H1 (cell line): Measurements from ENCODE around the gene MLYCD. TPM values are rescaled to one million over a fixed set of nuclear protein-coding genes. Genes with fewer than 3 reads are reported as not detected.

Experiments used
- CTCF ChIA-PET: fragments of 300-600 bp; sonication (Branson Sonifier 250); formaldehyde crosslinking; loops from one replicate; lab custom pipeline; 2021; ENCODE audit not compliant: partially characterized antibody; lab: Charles Lee
- POLR2A ChIA-PET: fragments of 300-600 bp; sonication (Branson Sonifier 250); formaldehyde crosslinking; loops from one replicate; lab custom pipeline; 2021; ENCODE audit warnings: inconsistent platforms; ENCODE audit not compliant: partially characterized antibody; lab: Charles Lee
- DNase-seq, 2 experiments: peaks; one replicate each; pipeline versions ENCODE4 v3.0.0 to v3.0.0-alpha.2; 2010 to 2022; ENCODE audit warnings: low spot score in 2 of 2, low read depth in 1 of 2, mixed read lengths in 1 of 2
- FAIRE-seq: peaks from 2 replicates; lab custom pipeline; 2011; peaks lifted over from hg19 to GRCh38; lab: Jason Lieb, UNC
- H2AFZ ChIP-seq: 2 replicates; pipeline ENCODE4 v1.8.1; 2012; ENCODE audit warnings: low read length, inconsistent platforms
- H2AK5ac ChIP-seq: 2 replicates; pipeline ENCODE4 v1.6.1; 2013; ENCODE audit warnings: low read depth, low read length
- H2BK120ac ChIP-seq: replicated peaks from 2 replicates; pipeline ENCODE3; 2013; ENCODE audit warnings: low read depth, low read length, inconsistent platforms
- H2BK12ac ChIP-seq: 2 replicates; pipeline ENCODE4 v1.6.1; 2013; ENCODE audit warnings: low read depth, low read length
- H2BK15ac ChIP-seq: 2 replicates; pipeline ENCODE4 v1.6.1; 2013; ENCODE audit warnings: low read length
- H2BK20ac ChIP-seq: 2 replicates; pipeline ENCODE4 v1.6.1; 2013; ENCODE audit warnings: low read length
- H2BK5ac ChIP-seq: 2 replicates; pipeline ENCODE4 v1.6.1; 2013; ENCODE audit warnings: low read depth, low read length
- H3K14ac ChIP-seq: 2 replicates; pipeline ENCODE4 v1.6.1; 2013; ENCODE audit warnings: inconsistent platforms; ENCODE audit not compliant: insufficient read length
- H3K18ac ChIP-seq: 2 replicates; pipeline ENCODE4 v1.6.1; 2013; ENCODE audit warnings: low read length; ENCODE audit errors: extremely low read depth
- H3K23ac ChIP-seq: 2 replicates; pipeline ENCODE4 v1.6.1; 2013; ENCODE audit warnings: inconsistent platforms; ENCODE audit not compliant: insufficient read length
- H3K23me2 ChIP-seq: 2 replicates; pipeline ENCODE4 v1.6.1; 2013; ENCODE audit warnings: low read depth, low read length
- H3K27ac ChIP-seq: 2 replicates; pipeline ENCODE4 v1.6.1; 2011; ENCODE audit warnings: low read depth, low read length, inconsistent platforms
- H3K27me3 ChIP-seq, 4 experiments: replicated peaks in 1 of 4; 1 replicate in 1 of 4; 2 replicates in 3 of 4; pipeline versions ENCODE4 v1.6.1 to v1.8.1; 2011 to 2013; ENCODE audit warnings: low read length in 3 of 4, mild to moderate bottlenecking in 3 of 4, inconsistent platforms in 2 of 4, mixed read lengths in 2 of 4, moderate library complexity in 1 of 4; ENCODE audit not compliant: control insufficient read depth in 3 of 4, insufficient read depth in 3 of 4; ENCODE audit errors: extremely low read depth in 1 of 4
- H3K36me3 ChIP-seq, 4 experiments: 2 replicates each; pipeline versions ENCODE4 v1.6.1 to v1.8.1; 2011 to 2013; ENCODE audit warnings: mild to moderate bottlenecking in 4 of 4, low read length in 3 of 4, moderate library complexity in 2 of 4, control low read depth in 1 of 4, inconsistent platforms in 1 of 4; ENCODE audit not compliant: insufficient read depth in 4 of 4, control insufficient read depth in 2 of 4
- H3K4ac ChIP-seq: replicated peaks from 2 replicates; pipeline ENCODE3; 2013; ENCODE audit warnings: low read length, low read depth, mixed read lengths, inconsistent platforms; ENCODE audit not compliant: insufficient read length
- H3K4me1 ChIP-seq, 4 experiments: replicated peaks in 1 of 4; 1 replicate in 1 of 4; 2 replicates in 3 of 4; pipeline versions ENCODE4 v1.6.1 to v1.8.1; 2011 to 2013; ENCODE audit warnings: low read length in 3 of 4, inconsistent platforms in 2 of 4, mixed read lengths in 1 of 4; ENCODE audit not compliant: insufficient read depth in 4 of 4, control insufficient read depth in 3 of 4
- H3K4me2 ChIP-seq, 2 experiments: 2 replicates each; pipeline versions ENCODE4 v1.6.1 to v1.8.1; 2011 to 2013; ENCODE audit warnings: low read depth in 2 of 2, low read length in 2 of 2, control low read depth in 1 of 2, inconsistent platforms in 1 of 2, mild to moderate bottlenecking in 1 of 2; ENCODE audit not compliant: insufficient read depth in 1 of 2
- H3K4me3 ChIP-seq, 4 experiments: fragments of 200-600, 300-600 bp in 1 of 4; sonication (generic), shearing (Covaris generic), sonication (Bioruptor Twin) in 1 of 4; 2 replicates each; pipeline versions ENCODE4 v1.5.1 to v1.8.1; 2011 to 2016; ENCODE audit warnings: low read length in 4 of 4, low read depth in 3 of 4, control low read depth in 2 of 4, inconsistent platforms in 2 of 4, mild to moderate bottlenecking in 2 of 4, mixed read lengths in 1 of 4, moderate library complexity in 1 of 4; ENCODE audit not compliant: insufficient read depth in 2 of 4; ENCODE audit errors: extremely low read depth in 1 of 4
- H3K56ac ChIP-seq: replicated peaks from 2 replicates; pipeline ENCODE3; 2013; ENCODE audit warnings: low read depth, mild to moderate bottlenecking, mixed read lengths, low read length, inconsistent platforms; ENCODE audit not compliant: insufficient read length
- H3K79me1 ChIP-seq: 2 replicates; pipeline ENCODE4 v1.6.1; 2013; ENCODE audit warnings: low read depth, low read length, control low read depth
- H3K79me2 ChIP-seq, 2 experiments: 2 replicates each; pipeline versions ENCODE4 v1.6.1 to v1.8.1; 2012 to 2013; ENCODE audit warnings: low read length in 2 of 2, mild to moderate bottlenecking in 2 of 2, inconsistent platforms in 1 of 2; ENCODE audit not compliant: insufficient read depth in 2 of 2, control insufficient read depth in 1 of 2
- H3K9ac ChIP-seq, 4 experiments: replicated peaks in 1 of 4; 1 replicate in 1 of 4; 2 replicates in 3 of 4; pipeline versions ENCODE4 v1.6.1 to v1.8.1; 2011 to 2013; ENCODE audit warnings: low read depth in 3 of 4, low read length in 3 of 4, control low read depth in 2 of 4, mild to moderate bottlenecking in 2 of 4, moderate library complexity in 2 of 4, inconsistent platforms in 1 of 4; ENCODE audit errors: extremely low read depth in 1 of 4
- H3K9me3 ChIP-seq, 2 experiments: 2 replicates each; pipeline versions ENCODE4 v1.6.1 to v1.8.1; 2012 to 2013; ENCODE audit warnings: mild to moderate bottlenecking in 2 of 2, moderate library complexity in 2 of 2, control low read depth in 1 of 2, inconsistent platforms in 1 of 2, low read depth in 1 of 2, low read length in 1 of 2, mixed read lengths in 1 of 2; ENCODE audit not compliant: insufficient read depth in 2 of 2
- H4K20me1 ChIP-seq, 2 experiments: replicated peaks in 1 of 2; 2 replicates each; pipeline versions ENCODE3 to v1.8.1; 2011 to 2013; ENCODE audit warnings: inconsistent platforms in 2 of 2, low read length in 2 of 2, mild to moderate bottlenecking in 1 of 2; ENCODE audit not compliant: insufficient read depth in 2 of 2, control insufficient read depth in 1 of 2
- H4K5ac ChIP-seq: 2 replicates; pipeline ENCODE4 v1.6.1; 2013; ENCODE audit warnings: low read length, low read depth, mixed read lengths, inconsistent platforms; ENCODE audit not compliant: insufficient read length
- H4K8ac ChIP-seq: 2 replicates; pipeline ENCODE4 v1.8.0; 2013; ENCODE audit warnings: mild to moderate bottlenecking, moderate library complexity, low read length, inconsistent platforms; ENCODE audit not compliant: insufficient read depth; ENCODE audit errors: extremely low read depth
- H4K91ac ChIP-seq: replicated peaks from 2 replicates; pipeline ENCODE3; 2013; ENCODE audit warnings: low read length, mixed read lengths, inconsistent platforms; ENCODE audit not compliant: insufficient read length
- ASH2L ChIP-seq: fragments of 200-600, 300-600 bp; sonication (generic); IDR thresholded peaks from one replicate; pipeline ENCODE4 v1.7.1; 2017; ENCODE audit warnings: low read length
- GTF2F1 ChIP-seq: IDR thresholded peaks from 2 replicates; pipeline ENCODE4 v1.6.1; 2012; ENCODE audit warnings: low read depth, low read length, improper control_type of control experiment, borderline replicate concordance
- JUND ChIP-seq: IDR thresholded peaks from 2 replicates; pipeline ENCODE4 v1.6.1; 2011; ENCODE audit warnings: mild to moderate bottlenecking, improper control_type of control experiment, low read length
- KDM4A ChIP-seq: IDR thresholded peaks from one replicate; pipeline ENCODE4 v1.7.1; 2012; ENCODE audit warnings: low read depth, mild to moderate bottlenecking, moderate library complexity, low read length, inconsistent platforms; ENCODE audit not compliant: severe bottlenecking
- PHF8 ChIP-seq: fragments of 200-600 bp; sonication (generic); conservative IDR thresholded peaks from 2 replicates; pipeline ENCODE4 v1.7.1; 2012; ENCODE audit warnings: low read depth, mild to moderate bottlenecking, inconsistent platforms, low read length, moderate library complexity
- RNF2 ChIP-seq: fragments of 200-900, 300-1000 bp; sonication (generic); IDR thresholded peaks from 2 replicates; pipeline ENCODE4 v1.7.1; 2016; ENCODE audit warnings: borderline replicate concordance, low read depth, mild to moderate bottlenecking, antibody characterized with exemption, low read length; ENCODE audit not compliant: poor library complexity, severe bottlenecking; ENCODE audit errors: missing control alignments
- SUZ12 ChIP-seq: fragments of 200-600 bp; sonication (generic); IDR thresholded peaks from 2 replicates; pipeline ENCODE4 v1.6.1; 2012; ENCODE audit warnings: mild to moderate bottlenecking, inconsistent platforms, low read length, moderate library complexity, mixed read lengths
- TAF1 ChIP-seq: IDR thresholded peaks from 2 replicates; pipeline ENCODE4 v1.6.1; 2011; ENCODE audit warnings: mild to moderate bottlenecking, low read depth, low read length
- TCF12 ChIP-seq: IDR thresholded peaks from 2 replicates; pipeline ENCODE4 v1.6.1; 2011; ENCODE audit warnings: low read depth, mild to moderate bottlenecking, low read length
- WGBS, 2 experiments: shearing (Covaris generic) in 1 of 2; methylation state at CpG; one replicate each; pipeline versions ENCODE4 v1.1.6 to v1.1.7; 2013 to 2015; ENCODE audit warnings: low lambda C conversion rate in 2 of 2, mixed read lengths in 2 of 2, inconsistent platforms in 1 of 2, low coverage in 1 of 2, missing lambda C conversion rate in 1 of 2; ENCODE audit not compliant: insufficient replicate concordance in 2 of 2, insufficient coverage in 1 of 2, insufficient read length in 1 of 2; ENCODE audit errors: extremely low coverage in 1 of 2, missing lambda C conversion rate in 1 of 2; 5-methylcytosine and 5-hydroxymethylcytosine counted together
- polyA plus RNA-seq, 7 experiments: library from polyadenylated mRNA; depleted of rRNA in 3 of 7; stranded (reverse) in 5 of 7; unstranded in 2 of 7; fragments of >200 nt in 5 of 7; fragments of 200-250 nt in 2 of 7; gene quantifications; 1 replicate in 5 of 7; 2 replicates in 1 of 7; 4 replicates in 1 of 7; pipeline versions ENCODE4 v1.2.1 to v1.2.3, GENCODE V29; 2011 to 2013; ENCODE audit warnings: missing spikeins in 2 of 7, mixed read lengths in 2 of 7
- total RNA-seq: library from RNA; stranded (reverse); fragmentation: NEBNext Ultra II Directional; extraction: Animal tissue kit (Norgen Biotek cat#: 25700); gene quantifications from 2 replicates; pipeline ENCODE4 v1.2.1, GENCODE V29; 2021
- TF ChIP-seq, protein P1 (sequence below): IDR thresholded peaks from 2 replicates; pipeline ENCODE4 v1.6.1; 2011; ENCODE audit warnings: low read depth, mild to moderate bottlenecking, low read length; ENCODE audit not compliant: insufficient read depth

Gene MLYCD
- total and polyA plus RNA-seq, 2 of the 8 experiments (the other 6 are each of a cell fraction or from before 2014, with no cell fraction given) = 3.7 to 7.0 TPM

DNA sequence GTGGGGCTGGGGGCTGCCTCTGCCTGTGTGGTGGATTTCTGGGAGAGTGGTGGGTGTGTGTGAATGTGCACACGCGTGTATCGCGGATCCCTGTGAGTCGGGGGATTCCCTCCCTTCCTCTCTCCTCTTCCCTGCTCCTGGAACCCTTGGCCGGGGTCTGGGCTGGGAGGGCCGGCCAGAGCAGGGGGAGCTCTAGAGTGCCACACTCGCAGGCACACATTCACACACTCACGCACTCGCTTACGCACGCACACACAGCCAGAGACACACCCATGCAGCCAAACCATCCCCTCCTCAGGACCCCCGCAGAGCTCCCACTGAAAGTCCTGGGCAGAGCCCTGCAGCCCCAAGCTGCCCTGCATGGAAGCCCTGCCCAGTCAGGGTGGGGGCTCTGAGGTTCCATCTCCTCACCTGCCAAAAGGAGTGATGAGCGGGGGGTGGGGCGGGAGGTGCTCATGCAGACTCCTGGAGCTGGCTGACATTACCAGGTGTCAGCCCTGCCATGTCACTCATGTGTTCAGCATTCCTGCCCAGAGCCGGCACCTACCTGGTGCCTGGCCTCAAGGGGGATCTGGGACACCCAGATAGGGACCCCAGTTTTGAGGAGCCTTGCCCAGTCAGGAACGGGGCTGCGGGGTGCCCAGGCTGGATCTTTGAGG is 71.0 kb downstream of the MLYCD start:
- FAIRE-seq = no peak
- 67% methylated on average over 15 of the region's 18 CpGs; no CpG with 5 or more reads in 1 of the 2 experiments for WGBS, 2 experiments
- TF ChIP-seq JUND (no peak), TAF1 (no peak), GTF2F1 (no peak), KDM4A (no peak), RNF2 (no peak), SUZ12 (no peak), TCF12 (no peak), PHF8 (no peak), ASH2L (no peak)
- TF ChIP-seq, protein P1, sequence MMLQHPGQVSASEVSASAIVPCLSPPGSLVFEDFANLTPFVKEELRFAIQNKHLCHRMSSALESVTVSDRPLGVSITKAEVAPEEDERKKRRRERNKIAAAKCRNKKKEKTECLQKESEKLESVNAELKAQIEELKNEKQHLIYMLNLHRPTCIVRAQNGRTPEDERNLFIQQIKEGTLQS = no peak

More for the DNA sequence above, 71.0 kb downstream of the MLYCD start:
- Histone ChIP-seq H3K27ac (no peak overlapping the region), H3K14ac (no peak overlapping the region), H3K18ac (no peak overlapping the region), H2BK20ac (no peak overlapping the region), H3K56ac (no peak overlapping the region), H3K4me3 (peak overlapping the region in 2 of 4 experiments; percentile 52 to 62; a peak in 2 of 8 replicates), H4K5ac (no peak overlapping the region), H2BK12ac (no peak overlapping the region), H2AFZ (no peak overlapping the region), H3K9ac (no peak overlapping the region), H2BK5ac (no peak overlapping the region), H3K4me2 (peak overlapping the region; percentile 76 to 79), H2BK15ac (no peak overlapping the region), H3K27me3 (peaks cover 0 to 13% (median 9%) of the 10 kb centered on the region in 4 experiments; a peak in 6 of 7 replicates), H4K8ac (no peak overlapping the region), H3K9me3 (no peaks in the 10 kb centered on the region), H2BK120ac (no peak overlapping the region), H2AK5ac (no peak overlapping the region), H3K4ac (peak overlapping the region; percentile 59), H3K4me1 (peaks cover 0 to 11% (median 8%) of the 10 kb centered on the region in 4 experiments; a peak in 6 of 7 replicates), H3K23me2 (peaks cover 11% of the 10 kb centered on the region; the same call in 1 of the 2 replicates), H3K36me3 (no peaks in the 10 kb centered on the region), H4K91ac (no peak overlapping the region), H3K23ac (no peak overlapping the region), H3K79me1 (no peaks in the 10 kb centered on the region), H3K79me2 (no peaks in the 10 kb centered on the region), H4K20me1 (peaks cover 0 to 3% of the 10 kb centered on the region in 2 experiments)
- CTCF ChIA-PET = interaction anchor here (0.8 to 4.6 kb wide), 15 partner anchors 8 to 98 kb away, joined by 3 to 70 read pairs (median 4); partner anchors contain the start of genes OSGIN1 and SLC38A8
- no peak for DNase-seq
- POLR2A ChIA-PET = interaction anchor here (1.0 to 1.9 kb wide), 4 partner anchors 42 to 147 kb away, joined by 3 to 10 read pairs (median 4); partner anchors contain the start of gene MBTPS1
